ENCODE measurements around the gene ZSWIM4.
"Not testable (repeated sequence)": the region's sequence is repeated elsewhere in the genome, so short reads cannot be mapped to it uniquely, and the experiment has no call there.

ZSWIM4 gene

GRCh38 chr19:13778847-13779246 lies 16.4 kb upstream of the ZSWIM4 start:
- no peak for DNase-seq

DNA sequence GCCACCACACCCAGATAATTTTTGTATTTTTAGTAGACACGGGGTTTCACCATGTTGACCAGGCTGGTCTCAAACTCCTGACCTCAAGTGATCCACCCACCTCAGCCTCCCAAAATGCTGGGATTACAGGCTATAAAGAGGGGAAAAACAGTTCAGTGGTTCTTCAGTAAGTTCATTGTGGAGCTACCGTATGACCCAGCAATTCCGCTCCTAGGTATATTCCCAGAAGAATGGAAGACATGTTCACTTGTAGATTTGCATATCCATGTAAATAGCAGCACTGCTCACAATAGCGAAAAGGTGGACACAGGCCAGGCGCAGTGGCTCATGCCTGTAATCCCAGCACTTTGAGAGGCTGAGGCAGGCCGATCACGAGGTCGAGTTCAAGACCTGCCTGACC lies 15.4 kb upstream of the ZSWIM4 start:
- not testable (repeated sequence) for DNase-seq

DNA sequence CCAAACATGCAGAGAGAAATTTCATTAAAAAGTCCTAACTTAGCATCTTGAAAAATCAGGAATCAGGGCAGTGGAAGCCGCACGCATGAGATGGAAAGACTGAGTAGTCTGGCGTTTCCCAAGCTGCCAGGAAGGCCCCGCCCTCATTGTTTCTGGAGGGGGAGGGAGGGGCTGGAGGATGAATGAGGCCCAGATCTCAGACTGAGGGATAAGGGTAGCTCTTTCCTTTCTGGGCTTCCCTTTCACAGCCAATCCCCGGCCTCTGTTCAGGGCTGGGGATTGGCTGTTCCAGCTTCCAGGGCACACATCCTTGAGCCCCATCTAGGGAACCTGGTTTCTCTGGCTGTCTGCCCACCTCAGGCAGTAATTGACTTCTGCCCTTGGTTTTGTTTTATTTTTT lies 13.7 kb upstream of the ZSWIM4 start:
- DNase-seq, result no peak

GRCh38 chr19:13782537-13782936 lies 12.7 kb upstream of the ZSWIM4 start:
- no peak for DNase-seq

- DNase-seq, result no peak
These were observed 11.4 kb upstream of the ZSWIM4 start for GRCh38 chr19:13783565-13784500.

DNA sequence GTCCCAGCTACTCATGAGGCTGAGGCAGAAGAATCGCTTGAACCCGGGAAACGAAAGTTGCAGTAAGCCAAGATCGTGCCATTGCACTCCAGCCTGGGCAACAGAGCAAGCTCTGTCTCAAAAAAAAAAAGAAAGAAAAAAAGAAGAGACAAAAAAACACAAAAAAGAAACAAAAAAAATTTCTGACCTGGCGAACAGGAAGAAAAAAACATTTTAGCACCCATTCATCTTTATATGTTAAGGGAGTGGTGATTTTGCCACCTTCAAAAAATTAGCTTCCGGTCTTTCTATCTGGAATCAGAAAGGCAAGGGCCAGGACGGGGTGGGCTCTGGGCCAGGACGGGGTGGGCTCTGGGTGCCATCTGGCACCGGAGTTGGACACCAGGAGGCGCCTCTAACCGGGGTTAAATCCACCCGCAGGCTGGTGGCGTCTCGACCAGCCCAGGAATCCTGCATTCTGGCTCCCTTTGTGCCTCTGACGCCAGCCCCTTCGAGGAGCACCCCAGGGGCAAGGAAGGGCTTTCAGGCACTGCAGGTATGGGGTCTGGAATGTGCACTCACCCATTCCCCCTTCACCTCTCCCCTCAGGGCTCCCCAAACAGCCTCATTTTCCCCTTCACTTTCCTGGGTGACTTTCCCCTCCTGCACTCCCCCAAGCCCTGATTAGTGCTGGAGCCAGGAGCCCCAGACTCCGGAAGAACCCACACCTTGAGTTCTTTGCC lies 10.4 kb upstream of the ZSWIM4 start:
- peak; percentile 42 for DNase-seq

- DNase-seq, result no peak
These were observed 6.3 kb upstream of the ZSWIM4 start for GRCh38 chr19:13788991-13789390.

DNA sequence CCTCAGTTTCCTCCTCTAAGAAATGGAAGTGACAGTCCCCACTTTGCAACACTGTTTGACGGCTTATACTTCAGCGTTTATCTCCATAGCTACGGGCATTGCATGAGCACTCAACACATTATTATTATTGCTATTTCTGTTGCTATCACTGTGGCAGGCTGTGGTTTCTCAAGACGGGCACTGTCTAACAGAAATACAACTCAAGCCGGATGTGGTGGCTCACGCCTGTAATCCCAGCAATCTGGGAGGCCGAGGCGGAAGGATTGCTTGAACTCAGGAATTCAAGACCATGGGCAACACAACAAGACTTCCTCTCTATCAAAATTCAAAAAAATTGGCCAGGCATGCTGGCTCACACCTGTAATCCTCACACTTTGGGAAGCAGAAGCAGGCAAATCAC lies 4.9 kb upstream of the ZSWIM4 start:
- DNase-seq, result no peak

- not testable (repeated sequence) for DNase-seq
These were observed 1.9 kb upstream of the ZSWIM4 start for GRCh38 chr19:13793317-13793716.

GRCh38 chr19:13794398-13794756 lies 866 bp upstream of the ZSWIM4 start:
- DNase-seq, result no peak

GRCh38 chr19:13795595-13796300 lies 505 bp downstream of the ZSWIM4 start:
- no peak for DNase-seq

- DNase-seq, result no peak
These were observed 1.2 kb downstream of the ZSWIM4 start for GRCh38 chr19:13796301-13797057.

DNA sequence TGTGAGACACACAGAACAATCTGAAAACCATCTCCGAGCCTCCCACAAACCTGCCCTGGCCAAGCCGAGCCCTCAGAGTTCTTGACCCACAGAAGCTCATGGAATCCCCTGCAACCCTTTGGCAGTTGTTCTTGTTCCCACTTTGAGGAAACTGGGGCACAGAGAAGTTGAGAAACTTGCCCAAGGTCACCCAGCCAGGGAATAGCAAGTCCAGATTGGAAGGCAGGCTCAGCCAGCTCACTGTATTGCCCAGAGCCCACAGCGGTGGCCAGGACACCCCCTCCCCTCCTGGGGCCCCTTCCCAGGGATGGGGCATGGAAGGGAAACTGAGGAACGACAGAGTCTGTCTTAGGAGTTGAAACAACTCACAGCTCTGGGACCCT lies 1.8 kb downstream of the ZSWIM4 start:
- no peak for DNase-seq

DNA sequence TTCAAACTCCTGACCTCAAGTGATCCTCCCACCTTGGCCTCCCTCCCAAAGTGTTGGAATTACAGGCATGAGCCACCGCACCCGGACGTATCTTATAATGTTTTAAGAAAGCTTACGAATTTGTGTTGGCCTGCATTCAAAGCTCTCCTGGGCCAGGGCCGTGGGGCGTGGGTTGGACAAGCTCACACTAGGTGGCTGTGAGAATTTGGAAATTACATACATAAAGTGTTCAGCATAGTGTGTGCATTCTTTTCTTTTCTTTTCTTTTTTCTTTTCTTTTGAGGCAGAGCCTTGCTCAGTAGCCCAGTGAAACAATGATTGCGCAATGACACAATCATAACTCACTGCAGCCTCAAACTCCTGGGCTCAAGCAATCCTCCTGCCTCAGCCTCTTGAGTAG lies 2.6 kb downstream of the ZSWIM4 start:
- DNase-seq, result no peak

- no peak for DNase-seq
These were observed 4.4 kb downstream of the ZSWIM4 start for GRCh38 chr19:13799669-13800068.

DNA sequence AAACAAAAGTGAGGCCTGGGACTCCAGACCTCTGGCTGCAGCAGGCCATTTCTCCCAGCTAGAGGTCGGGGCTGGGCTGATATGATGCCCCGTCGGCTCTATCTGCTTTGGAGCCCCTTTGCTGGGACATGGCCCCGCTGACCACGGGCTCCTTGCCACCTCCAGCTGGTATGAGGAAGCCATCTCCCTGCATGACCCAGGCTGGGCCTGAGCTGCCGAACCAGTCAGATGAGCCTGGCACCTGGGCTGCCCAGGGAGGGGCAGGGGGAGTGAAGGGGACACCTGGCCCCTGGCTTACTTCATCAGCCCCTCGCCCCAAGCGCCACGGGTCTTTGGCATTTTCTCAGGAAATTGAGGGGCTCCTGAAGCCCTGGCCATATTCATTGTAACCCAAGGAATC lies 7.8 kb downstream of the ZSWIM4 start:
- DNase-seq, result no peak

- DNase-seq, result no peak
These were observed 9.8 kb downstream of the ZSWIM4 start for GRCh38 chr19:13804830-13805683.

DNA sequence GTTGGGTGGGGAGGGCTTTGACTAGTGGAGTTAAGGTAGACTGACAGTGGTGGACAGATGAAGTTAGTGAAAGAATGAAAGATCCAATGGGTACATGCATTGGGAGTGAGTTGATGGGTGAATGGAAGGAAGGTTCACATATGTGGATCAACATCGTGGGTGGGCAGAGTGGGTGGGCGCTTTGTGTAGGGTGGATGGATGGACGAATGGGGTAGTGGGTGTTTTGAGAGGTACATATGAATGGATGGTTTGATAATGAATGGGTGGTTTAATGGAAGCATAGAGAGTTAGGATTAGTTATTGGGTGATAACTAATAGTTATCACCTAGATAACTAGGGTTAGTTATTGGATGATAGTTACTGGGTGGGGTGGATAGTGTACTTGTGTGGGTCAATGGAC lies 11.5 kb downstream of the ZSWIM4 start:
- no peak for DNase-seq

- DNase-seq, result no peak
These were observed 12.3 kb downstream of the ZSWIM4 start for GRCh38 chr19:13807421-13808021.

DNA sequence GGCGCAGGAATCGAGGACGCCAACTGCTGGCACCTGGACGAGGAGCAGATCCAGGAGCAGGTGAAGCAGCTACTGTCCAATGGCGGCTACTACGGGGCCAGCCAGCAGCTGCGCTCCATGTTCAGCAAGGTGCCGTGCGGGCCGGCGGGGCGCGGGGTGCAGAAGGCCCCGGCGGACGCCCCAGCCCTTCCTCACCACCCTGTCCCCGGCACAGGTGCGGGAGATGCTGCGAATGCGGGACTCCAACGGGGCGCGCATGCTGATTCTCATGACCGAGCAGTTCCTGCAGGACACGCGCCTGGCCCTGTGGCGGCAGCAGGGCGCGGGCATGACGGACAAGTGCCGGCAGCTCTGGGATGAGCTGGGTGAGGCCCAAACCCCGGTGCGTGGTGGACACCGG lies 13.6 kb downstream of the ZSWIM4 start:
- no peak for DNase-seq

- DNase-seq, result no peak
These were observed 17.3 kb downstream of the ZSWIM4 start for GRCh38 chr19:13812544-13812943.
